GM19452 (cell line): Measurements from ENCODE around the gene CADPS.
"Not testable (repeated sequence)": the region's sequence is repeated elsewhere in the genome, so short reads cannot be mapped to it uniquely, and the experiment has no call there.

Experiments used
- ATAC-seq: cut with Tn5 transposase; IDR thresholded peaks from one replicate; pipeline ENCODE4 v1.9.1; 2021; ENCODE audit not compliant: unreplicated experiment

The CADPS gene

GRCh38 chr3:62602987-62603386 lies 272.2 kb downstream of the CADPS start:
- ATAC-seq, result no peak

DNA sequence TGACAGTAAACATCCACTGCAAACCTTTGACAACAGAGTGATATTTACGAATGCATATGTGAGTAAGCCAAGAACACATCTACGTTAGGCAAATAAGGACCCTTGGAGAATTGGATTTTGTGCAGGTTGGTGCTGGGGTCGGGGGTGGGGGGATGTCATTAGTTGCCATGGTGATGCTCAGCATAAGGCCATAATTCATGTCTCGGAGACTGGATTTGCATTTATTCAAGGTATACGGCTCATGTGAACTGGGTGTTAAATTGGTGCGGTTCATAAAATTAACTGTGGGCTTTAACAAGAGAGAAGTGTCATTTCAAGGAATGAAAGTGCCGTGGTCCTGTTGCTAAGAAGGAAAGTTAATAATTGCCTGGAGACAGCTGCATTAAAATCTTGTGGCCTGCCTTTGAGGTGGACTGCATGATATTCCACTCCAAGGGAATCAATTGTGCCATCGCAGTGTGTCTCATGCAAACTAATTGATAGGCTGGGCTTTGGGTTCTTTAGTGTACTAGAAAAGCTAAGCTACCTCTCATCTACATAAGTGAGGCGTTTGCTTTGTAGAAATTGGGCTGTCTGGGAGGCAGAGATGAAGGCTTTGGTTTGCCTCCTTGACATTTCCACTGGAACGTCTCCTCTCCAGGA lies 273.0 kb downstream of the CADPS start:
- no peak for ATAC-seq

- ATAC-seq, result no peak
Observed at GRCh38 chr3:62601238-62602070, 273.8 kb downstream of the CADPS start.

DNA sequence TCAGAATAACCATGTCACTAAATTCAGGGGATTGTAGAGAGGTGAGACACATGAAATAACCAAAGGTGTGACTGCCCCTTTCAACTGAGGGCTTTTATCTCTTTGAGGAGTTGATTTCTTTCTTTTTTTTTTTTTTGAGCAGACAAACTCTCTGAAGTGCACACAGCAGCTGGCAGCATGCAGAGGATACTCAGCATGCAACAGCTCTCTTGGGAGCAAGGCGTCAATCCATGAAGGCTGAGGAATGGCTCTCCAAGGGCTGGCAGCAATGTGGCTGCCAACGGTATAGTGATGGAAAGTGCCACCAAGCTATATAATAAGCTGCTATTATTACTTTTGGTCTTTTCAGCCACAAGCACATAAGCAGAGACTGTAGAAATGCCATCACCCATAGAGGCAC lies 275.2 kb downstream of the CADPS start:
- ATAC-seq, result no peak

DNA sequence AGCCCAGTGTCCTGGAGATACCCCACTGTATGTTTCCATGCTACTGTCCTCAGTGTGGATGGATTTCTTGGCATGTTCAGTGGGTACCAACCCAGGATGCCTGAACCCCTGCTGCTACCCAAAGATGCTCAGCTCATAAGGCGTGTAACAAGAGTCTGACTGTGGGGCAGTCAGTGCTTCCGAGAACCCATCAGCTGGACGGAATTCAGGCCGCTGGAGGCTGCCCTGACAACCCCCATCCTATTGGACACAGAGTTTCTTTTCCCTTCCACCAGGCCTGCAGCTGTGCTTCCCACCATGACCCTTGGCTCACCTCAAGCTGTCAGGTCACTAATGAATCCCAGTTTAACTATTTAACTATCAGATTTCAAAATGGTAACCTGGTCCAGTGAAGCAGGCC lies 277.7 kb downstream of the CADPS start:
- no peak for ATAC-seq

GRCh38 chr3:62592408-62592807 lies 282.8 kb downstream of the CADPS start:
- ATAC-seq, result no peak

DNA sequence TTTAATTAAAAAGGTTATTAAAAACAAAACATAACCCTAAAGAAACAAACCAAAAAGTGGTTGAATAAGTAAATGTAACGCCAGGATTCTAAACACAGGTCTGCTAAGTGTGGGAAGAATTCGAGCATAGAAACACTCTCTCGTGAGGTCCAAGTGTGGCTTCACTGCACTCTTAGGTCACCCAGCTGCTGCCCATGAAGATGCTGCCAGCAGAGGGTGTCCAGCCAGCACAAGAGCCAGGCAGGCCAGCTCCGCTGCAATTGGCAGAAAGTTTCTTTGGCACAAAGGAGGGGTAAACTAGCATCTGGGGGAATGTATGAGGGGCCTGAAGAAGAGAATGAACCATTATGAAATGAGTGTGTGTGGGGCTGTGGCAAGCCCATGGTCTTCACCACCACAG lies 286.1 kb downstream of the CADPS start:
- ATAC-seq, result no peak

- ATAC-seq, result no peak
Observed at GRCh38 chr3:62587579-62588031, 287.6 kb downstream of the CADPS start.

DNA sequence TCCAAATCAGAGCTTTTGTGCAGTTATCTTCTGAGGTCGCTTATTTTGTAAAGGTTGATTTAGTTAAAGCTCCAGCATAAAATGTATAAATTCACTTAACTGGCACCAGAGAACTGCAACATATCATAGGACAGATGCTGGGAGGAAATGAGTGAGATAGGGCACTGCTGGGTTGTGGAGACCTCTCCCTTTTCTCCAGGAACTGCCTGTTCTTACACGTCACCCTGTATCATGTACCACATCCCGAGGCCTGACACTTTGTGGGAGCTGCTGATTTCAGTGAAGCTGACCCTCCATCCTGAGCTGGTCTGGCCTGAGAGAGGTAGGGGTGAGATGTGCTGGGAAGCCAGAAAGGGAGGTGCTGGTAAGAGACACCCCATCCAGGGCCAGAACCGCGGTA lies 288.0 kb downstream of the CADPS start:
- ATAC-seq, result no peak

DNA sequence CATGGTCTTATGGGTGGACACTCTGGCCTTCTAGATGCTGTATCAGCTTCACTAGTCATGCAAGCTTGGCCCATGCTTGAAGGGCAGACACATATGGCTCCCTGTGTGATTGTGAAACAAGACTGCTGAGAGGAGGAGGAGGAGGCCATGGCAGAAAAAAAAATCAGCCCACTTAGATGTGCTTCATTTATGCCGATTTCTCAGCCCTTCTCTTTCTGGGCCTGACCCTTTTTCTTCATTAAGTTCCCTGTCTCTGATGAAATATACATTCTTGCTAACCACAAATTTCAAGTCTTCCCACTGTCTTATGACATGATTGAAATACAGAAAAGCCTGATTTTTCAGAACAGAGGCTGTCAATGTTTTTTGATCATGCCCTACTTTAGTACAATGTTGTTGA lies 288.9 kb downstream of the CADPS start:
- ATAC-seq, result no peak

GRCh38 chr3:62585861-62586260 lies 289.4 kb downstream of the CADPS start:
- ATAC-seq, result no peak

- no peak for ATAC-seq
Observed at GRCh38 chr3:62584636-62585035, 290.6 kb downstream of the CADPS start.

DNA sequence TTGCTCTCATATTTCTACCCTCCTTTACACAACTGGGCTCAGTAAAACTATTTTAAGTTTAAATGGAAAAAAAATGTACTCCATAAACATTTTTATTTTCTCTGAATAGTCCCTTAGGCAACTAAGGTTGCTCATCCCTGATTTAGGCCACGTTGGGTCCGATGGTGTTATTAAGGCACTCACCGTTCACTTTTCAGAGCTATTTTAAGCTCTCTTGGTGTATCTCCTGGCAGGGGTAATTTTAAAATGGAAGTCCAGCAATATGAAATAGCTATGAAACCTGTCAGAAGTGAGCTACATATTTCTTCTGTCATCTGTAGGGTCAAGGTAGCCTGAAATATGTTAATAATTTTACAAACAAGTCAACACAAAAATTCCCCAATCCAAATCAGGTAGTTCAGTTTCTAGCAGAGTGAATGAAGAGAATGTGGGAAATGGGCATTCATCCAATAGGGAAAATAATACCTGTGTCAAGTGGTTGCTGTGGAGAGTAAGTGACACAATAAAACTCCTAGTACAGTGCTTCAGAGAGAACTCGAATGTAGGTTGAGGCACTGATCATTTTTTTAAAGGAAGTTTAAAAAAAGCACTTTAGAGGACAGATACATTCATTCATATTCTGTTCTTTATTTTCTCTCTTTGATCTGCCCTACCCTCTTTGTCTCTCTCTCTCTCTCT lies 292.6 kb downstream of the CADPS start:
- no peak for ATAC-seq

GRCh38 chr3:62580485-62580884 lies 294.7 kb downstream of the CADPS start:
- ATAC-seq, result not testable (repeated sequence)

DNA sequence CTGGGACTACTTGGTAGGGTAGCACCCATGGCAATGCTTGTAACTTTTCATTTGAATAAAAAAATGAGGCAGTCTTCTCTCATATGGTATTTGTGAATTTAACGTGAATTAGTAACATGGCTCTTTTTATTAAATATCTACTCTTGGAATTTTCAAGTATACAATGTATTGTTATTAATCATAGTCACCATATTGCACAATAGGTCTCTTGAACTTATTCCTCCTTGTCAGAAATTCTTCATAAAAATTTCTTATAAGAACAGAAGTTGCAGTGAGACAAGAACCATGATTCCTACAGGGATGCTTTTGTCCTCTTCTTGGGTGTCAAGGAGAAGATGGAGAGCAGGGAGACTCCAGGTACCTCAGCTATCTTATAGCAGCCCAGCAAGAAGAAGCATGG lies 298.1 kb downstream of the CADPS start:
- ATAC-seq, result no peak

- ATAC-seq, result no peak
Observed at GRCh38 chr3:62574266-62574898, 300.8 kb downstream of the CADPS start.

DNA sequence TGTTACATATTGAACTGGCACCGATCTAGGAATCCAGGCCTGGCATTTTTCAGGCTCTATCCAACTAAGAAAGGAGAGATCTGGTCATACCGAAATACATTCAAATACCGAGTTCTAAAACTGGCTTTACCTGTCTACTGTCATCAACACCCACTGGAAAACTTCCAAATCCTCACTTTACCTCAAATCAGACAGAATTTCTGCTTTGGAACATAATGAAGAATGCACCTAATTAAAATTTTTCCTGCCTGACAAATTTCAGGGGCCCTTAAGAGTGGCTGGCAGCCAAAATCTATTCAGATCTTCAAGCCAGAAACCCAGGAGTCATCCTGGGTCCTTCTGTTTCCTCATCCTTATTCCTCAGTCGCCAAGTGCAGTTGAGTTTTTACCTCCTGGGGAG lies 303.3 kb downstream of the CADPS start:
- ATAC-seq, result no peak

DNA sequence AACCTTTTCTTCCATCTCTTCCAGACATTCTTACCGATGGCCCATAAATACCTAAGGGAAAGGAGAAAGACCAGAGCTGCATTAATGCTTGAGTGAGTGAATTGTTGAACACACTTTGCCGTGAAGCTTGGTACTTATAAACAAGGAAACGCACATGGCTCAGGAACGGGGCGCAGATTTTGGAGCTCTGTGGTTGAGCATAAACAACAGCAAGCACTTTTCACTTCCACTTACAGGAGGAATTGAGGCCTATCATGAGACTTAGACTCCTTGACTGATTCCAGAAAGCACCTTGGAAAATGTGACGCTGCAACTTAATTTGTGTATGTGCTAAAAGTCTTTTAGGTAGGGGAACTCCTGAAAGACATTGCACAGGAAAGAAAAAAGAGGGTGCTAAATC lies 304.3 kb downstream of the CADPS start:
- ATAC-seq, result no peak

DNA sequence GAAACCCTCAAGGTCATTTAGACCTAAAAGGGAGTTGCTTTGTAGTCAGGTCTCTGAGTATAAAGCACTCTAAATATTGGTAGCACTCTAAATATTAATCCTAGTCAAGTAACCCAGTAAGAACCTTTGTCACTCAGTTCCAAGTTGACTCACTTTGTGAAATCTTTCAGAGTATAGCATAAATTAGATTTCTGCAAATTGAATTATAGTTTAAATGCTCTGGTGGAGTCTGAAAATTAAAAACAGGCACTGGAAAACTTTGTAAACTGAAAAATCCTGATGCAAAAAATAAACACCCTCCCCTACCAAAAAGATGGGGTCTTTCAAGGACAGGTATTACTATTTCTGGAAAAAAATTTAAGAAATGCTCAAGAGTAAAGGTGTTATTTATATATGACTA lies 305.6 kb downstream of the CADPS start:
- ATAC-seq, result no peak

- ATAC-seq, result no peak
Observed at GRCh38 chr3:62567097-62568021, 307.9 kb downstream of the CADPS start.
